Breast epithelium (tissue), 4 donors: ENCODE measurements around the gene C4orf51. TPM values are rescaled to one million over a fixed set of nuclear protein-coding genes. Genes with fewer than 3 reads are reported as not detected.

Experiments used
- DNase-seq, 2 donors: peaks; one replicate each; pipeline ENCODE4 v3.0.0-alpha.2; 2019; ENCODE audit warnings: low spot score in 2 of 2
- H3K27ac ChIP-seq, 2 donors: fragments of 200-600 bp; sonication (generic) in 1 of 2; one replicate each; pipeline ENCODE4 v1.5.1; 2016 to 2019; ENCODE audit warnings: mild to moderate bottlenecking in 1 of 2
- H3K27me3 ChIP-seq, 2 donors: fragments of 200-600 bp; sonication (generic) in 1 of 2; one replicate each; pipeline versions ENCODE4 v1.5.1 to v1.6.0; 2017 to 2019; ENCODE audit warnings: control low read depth in 1 of 2, mild to moderate bottlenecking in 1 of 2
- H3K36me3 ChIP-seq: fragments of 200-600 bp; one replicate; pipeline ENCODE4 v1.5.1; 2019
- H3K4me1 ChIP-seq, 2 donors: fragments of 200-600 bp; sonication (generic); one replicate each; pipeline ENCODE4 v1.5.1; 2016 to 2019; ENCODE audit warnings: control low read depth in 1 of 2
- H3K4me3 ChIP-seq, 3 donors: fragments of 200-600 bp; sonication (generic); 1 replicate in 2 of 3; 2 replicates in 1 of 3; pipeline ENCODE4 v1.5.1; 2016 to 2019; ENCODE audit warnings: mild to moderate bottlenecking in 3 of 3, moderate library complexity in 2 of 3
- H3K9me3 ChIP-seq, 2 donors: fragments of 200-600 bp; sonication (generic) in 1 of 2; one replicate each; pipeline ENCODE4 v1.5.1; 2016 to 2019; ENCODE audit warnings: control low read depth in 1 of 2
- CTCF ChIP-seq, 3 donors: fragments of 450-650 bp; IDR thresholded peaks; one replicate each; pipeline ENCODE4 v1.5.1; 2016 to 2017; ENCODE audit warnings: antibody characterized with exemption in 3 of 3, mild to moderate bottlenecking in 3 of 3, moderate library complexity in 3 of 3
- POLR2A ChIP-seq: fragments of 450-650 bp; IDR thresholded peaks from one replicate; pipeline ENCODE4 v1.6.1; 2016; ENCODE audit warnings: antibody characterized with exemption, mild to moderate bottlenecking, moderate library complexity
- POLR2AphosphoS5 ChIP-seq, 3 donors: sonication (generic); formaldehyde crosslinking; IDR thresholded peaks; one replicate each; pipeline ENCODE4 v1.6.1; 2017; ENCODE audit warnings: antibody characterized with exemption in 3 of 3
- intact Hi-C: fragments of 100-400 bp; cut with DNase I; formaldehyde crosslinking; loops from one replicate; pipeline ENCODE4 v1.15.1; 2023; ENCODE audit warnings: low total_unique reads
- total RNA-seq, 3 donors: library from RNA; depleted of rRNA; stranded (reverse); fragments of >200 nt; gene quantifications; one replicate each; pipeline ENCODE4 v1.1.0, GENCODE V29; 2016

The C4orf51 gene
- total RNA-seq, 3 donors from 2014 or later: not detected

DNA sequence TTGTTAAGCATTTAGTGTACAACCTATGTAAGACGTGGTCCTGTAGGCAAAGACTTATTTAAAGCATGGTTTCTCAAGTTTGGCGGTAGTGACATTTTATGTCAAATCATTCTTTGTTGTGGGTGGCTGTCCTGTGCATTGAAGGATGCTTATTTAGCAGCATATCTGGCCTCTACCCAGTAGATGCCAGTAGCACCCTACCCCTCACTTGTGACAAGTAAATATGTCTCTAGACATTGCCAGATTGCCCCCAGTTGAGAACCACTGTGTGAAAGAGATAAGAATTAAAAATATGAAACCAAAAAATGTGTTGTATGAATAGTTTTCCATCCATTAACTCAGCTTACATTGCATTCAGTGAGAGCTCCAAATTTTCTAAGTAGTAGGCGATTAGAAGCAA is 35.2 kb upstream of the C4orf51 start:
- Histone ChIP-seq H3K27me3 (no peaks in the 10 kb centered on the region), H3K9me3 (no peaks in the 10 kb centered on the region), H3K27ac (no peak overlapping the region), H3K4me1 (no peaks in the 10 kb centered on the region), H3K36me3 (no peaks in the 10 kb centered on the region), H3K4me3 (no peak overlapping the region)
- TF ChIP-seq POLR2A (no peak), CTCF (IDR thresholded peaks at IDR 0.05) (no peak), POLR2AphosphoS5 (IDR thresholded peaks at IDR 0.05) (no peak)
- no peak for DNase-seq
- intact Hi-C loops: no loop called here

- Histone ChIP-seq H3K36me3 (no peaks in the 10 kb centered on the region), H3K27me3 (no peaks in the 10 kb centered on the region), H3K9me3 (peaks cover 0 to 6% of the 10 kb centered on the region in 2 donors), H3K4me1 (no peaks in the 10 kb centered on the region), H3K27ac (no peak overlapping the region), H3K4me3 (no peak overlapping the region)
- TF ChIP-seq POLR2AphosphoS5 (IDR thresholded peaks at IDR 0.05): no peak
- no peak for TF ChIP-seq POLR2A
- TF ChIP-seq CTCF (IDR thresholded peaks at IDR 0.05): no peak
- intact Hi-C loops: no loop called here
- DNase-seq: no peak
Observed at GRCh38 chr4:145656156-145656555, 23.8 kb upstream of the C4orf51 start.

DNA sequence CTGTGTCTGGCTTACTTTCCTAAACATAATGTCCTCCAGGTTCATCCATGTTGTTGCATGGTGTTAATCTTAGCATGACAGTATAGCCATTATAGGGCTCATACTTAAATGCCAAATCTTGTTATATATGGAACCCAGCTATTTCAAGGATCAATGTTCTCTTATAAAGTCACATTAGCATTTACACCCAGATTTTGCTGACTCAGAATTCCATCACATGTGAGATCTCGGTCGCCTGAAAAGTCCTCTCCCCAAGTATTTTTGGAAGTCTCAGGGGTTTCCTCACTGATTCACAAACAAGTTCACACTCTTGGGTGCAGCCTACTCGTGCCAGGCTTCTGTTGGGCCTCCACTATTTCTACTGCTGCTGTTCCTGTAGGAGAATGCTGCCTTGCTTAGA is 19.9 kb upstream of the C4orf51 start:
- Histone ChIP-seq H3K36me3 (no peaks in the 10 kb centered on the region), H3K27me3 (no peaks in the 10 kb centered on the region), H3K4me3 (no peak overlapping the region), H3K4me1 (no peaks in the 10 kb centered on the region), H3K9me3 (peaks cover 0 to 6% of the 10 kb centered on the region in 2 donors), H3K27ac (no peak overlapping the region)
- intact Hi-C loops: no loop called here
- no peak for DNase-seq
- TF ChIP-seq CTCF (IDR thresholded peaks at IDR 0.05) (no peak), POLR2A (no peak), POLR2AphosphoS5 (IDR thresholded peaks at IDR 0.05) (no peak)

DNA sequence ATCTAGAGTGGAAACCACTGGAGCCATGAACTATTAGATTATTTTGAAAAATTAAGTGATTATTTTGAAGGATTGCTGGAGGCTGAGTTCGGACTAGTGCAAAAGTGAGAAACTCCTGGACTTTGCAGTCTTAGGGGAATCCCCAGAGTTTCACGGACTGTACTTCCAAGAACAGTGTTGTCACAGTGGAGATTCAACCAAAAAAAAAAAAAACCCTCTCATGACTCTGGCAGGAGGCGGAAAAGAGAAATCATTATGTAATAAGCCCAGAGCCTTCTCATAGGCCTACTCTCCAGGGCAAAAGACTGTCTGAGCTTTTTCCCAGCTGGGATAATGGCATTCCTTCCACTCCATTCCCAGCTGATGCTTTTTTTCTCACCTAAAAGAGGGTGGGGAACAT is 16.8 kb upstream of the C4orf51 start:
- TF ChIP-seq POLR2A: no peak
- TF ChIP-seq POLR2AphosphoS5 (IDR thresholded peaks at IDR 0.05): no peak
- no peak for TF ChIP-seq CTCF (IDR thresholded peaks at IDR 0.05)
- intact Hi-C loops: no loop called here
- H3K4me3 ChIP-seq: no peak overlapping the region
- H3K4me1 ChIP-seq: no peaks in the 10 kb centered on the region
- H3K27ac ChIP-seq: no peak overlapping the region
- H3K9me3 ChIP-seq: no peaks in the 10 kb centered on the region
- no peaks in the 10 kb centered on the region for H3K36me3 ChIP-seq
- H3K27me3 ChIP-seq: no peaks in the 10 kb centered on the region
- no peak for DNase-seq

DNA sequence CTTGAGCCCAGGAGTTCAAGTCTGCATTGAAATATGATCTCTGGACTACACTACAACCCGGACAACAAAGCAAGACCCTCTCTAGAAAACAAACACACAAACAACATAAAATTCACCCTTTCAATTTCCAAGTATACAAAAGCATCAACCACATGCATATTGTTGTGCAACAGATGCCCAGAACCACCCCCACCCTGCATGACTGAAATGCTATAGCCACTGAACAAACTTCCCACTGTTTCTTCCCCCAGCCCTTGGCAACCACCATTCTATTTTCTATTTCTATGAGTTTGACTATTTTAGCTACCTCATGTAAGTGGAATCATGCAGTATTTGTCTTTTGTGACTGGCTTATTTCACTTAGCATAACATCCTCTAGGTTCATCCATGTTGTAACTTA is 14.2 kb upstream of the C4orf51 start:
- Histone ChIP-seq H3K27me3 (no peaks in the 10 kb centered on the region), H3K4me1 (no peaks in the 10 kb centered on the region), H3K4me3 (no peak overlapping the region), H3K27ac (no peak overlapping the region), H3K36me3 (no peaks in the 10 kb centered on the region), H3K9me3 (no peaks in the 10 kb centered on the region)
- DNase-seq: no peak
- intact Hi-C loops: no loop called here
- TF ChIP-seq POLR2AphosphoS5 (IDR thresholded peaks at IDR 0.05): no peak
- TF ChIP-seq CTCF (IDR thresholded peaks at IDR 0.05): no peak
- TF ChIP-seq POLR2A: no peak
